H9 (cell line): ENCODE results near the gene HBP1. TPM values are rescaled to one million over a fixed set of nuclear protein-coding genes. Genes with fewer than 3 reads are reported as not detected.

ENCODE experiments used
- DNase-seq: peaks from one replicate; pipeline ENCODE4 v3.0.0-alpha.2; 2017
- H2AFZ ChIP-seq: one replicate; pipeline ENCODE4 v1.6.1; 2013; ENCODE audit warnings: mild to moderate bottlenecking, low read length, control low read depth, moderate library complexity
- H2AK5ac ChIP-seq: 2 replicates; pipeline ENCODE4 v1.6.1; 2013; ENCODE audit warnings: low read length, control low read depth, mixed read lengths; ENCODE audit not compliant: insufficient read length
- H2BK120ac ChIP-seq: one replicate; pipeline ENCODE4 v1.6.1; 2013; ENCODE audit warnings: low read depth, mild to moderate bottlenecking, low read length, control low read depth, inconsistent platforms; ENCODE audit not compliant: poor library complexity, severe bottlenecking
- H2BK12ac ChIP-seq: 2 replicates; pipeline ENCODE4 v1.6.1; 2013; ENCODE audit warnings: low read length, control low read depth, mixed read lengths, low read depth; ENCODE audit not compliant: insufficient read length
- H2BK15ac ChIP-seq: 2 replicates; pipeline ENCODE4 v1.6.1; 2013; ENCODE audit warnings: low read depth, low read length, control low read depth
- H2BK20ac ChIP-seq: one replicate; pipeline ENCODE4 v1.6.1; 2013; ENCODE audit warnings: low read depth, mild to moderate bottlenecking, low read length, control low read depth, inconsistent platforms; ENCODE audit not compliant: poor library complexity, severe bottlenecking
- H2BK5ac ChIP-seq: 2 replicates; pipeline ENCODE4 v1.6.1; 2013; ENCODE audit warnings: low read length, control low read depth, mixed read lengths; ENCODE audit not compliant: insufficient read length
- H3K14ac ChIP-seq: 2 replicates; pipeline ENCODE4 v1.6.1; 2013; ENCODE audit warnings: low read length, control low read depth; ENCODE audit not compliant: insufficient read depth
- H3K18ac ChIP-seq: 2 replicates; pipeline ENCODE4 v1.6.1; 2013; ENCODE audit warnings: low read depth, mild to moderate bottlenecking, mixed read lengths, low read length, control low read depth; ENCODE audit not compliant: insufficient read length
- H3K23ac ChIP-seq: 2 replicates; pipeline ENCODE4 v1.6.1; 2013; ENCODE audit warnings: low read length, control low read depth, mixed read lengths, low read depth; ENCODE audit not compliant: insufficient read length
- H3K23me2 ChIP-seq: 2 replicates; pipeline ENCODE4 v1.6.1; 2013; ENCODE audit warnings: low read depth, mild to moderate bottlenecking, mixed read lengths, low read length, control low read depth; ENCODE audit not compliant: insufficient read length, poor library complexity, severe bottlenecking
- H3K27ac ChIP-seq: 2 replicates; pipeline ENCODE4 v1.5.1; 2013; ENCODE audit warnings: low read length, control low read depth, mixed read lengths, low read depth; ENCODE audit not compliant: insufficient read length
- H3K27me3 ChIP-seq: 2 replicates; pipeline ENCODE4 v1.6.1; 2013; ENCODE audit warnings: low read length, control low read depth, inconsistent platforms; ENCODE audit not compliant: insufficient read depth
- H3K4ac ChIP-seq: 2 replicates; pipeline ENCODE4 v1.6.1; 2013; ENCODE audit warnings: low read depth, mild to moderate bottlenecking, control low read depth, inconsistent platforms, low read length, moderate library complexity
- H3K4me1 ChIP-seq: 2 replicates; pipeline ENCODE4 v1.6.1; 2013; ENCODE audit warnings: low read length, control low read depth, inconsistent platforms; ENCODE audit not compliant: insufficient read depth
- H3K4me2 ChIP-seq: 2 replicates; pipeline ENCODE4 v1.6.1; 2013; ENCODE audit warnings: low read length, control low read depth, mixed read lengths; ENCODE audit not compliant: insufficient read length, insufficient read depth
- H3K56ac ChIP-seq: 2 replicates; pipeline ENCODE4 v1.6.1; 2013; ENCODE audit warnings: low read depth, mild to moderate bottlenecking, mixed read lengths, low read length, control low read depth; ENCODE audit not compliant: insufficient read length
- H3K79me1 ChIP-seq: 2 replicates; pipeline ENCODE4 v1.6.1; 2013; ENCODE audit warnings: low read depth, mild to moderate bottlenecking, moderate library complexity, low read length, control low read depth, inconsistent platforms; ENCODE audit not compliant: insufficient read depth, poor library complexity, severe bottlenecking
- H3K79me2 ChIP-seq: 2 replicates; pipeline ENCODE4 v1.6.1; 2013; ENCODE audit warnings: low read length, control low read depth, inconsistent platforms; ENCODE audit not compliant: insufficient read depth
- H3K9ac ChIP-seq: 2 replicates; pipeline ENCODE4 v1.6.1; 2013; ENCODE audit warnings: low read length, control low read depth, mixed read lengths; ENCODE audit not compliant: insufficient read length; ENCODE audit errors: extremely low read depth
- H3K9me3 ChIP-seq: one replicate; pipeline ENCODE4 v1.6.1; 2013; ENCODE audit warnings: low read depth, low read length, inconsistent platforms; ENCODE audit not compliant: control insufficient read depth
- H3T11ph ChIP-seq: one replicate; pipeline ENCODE4 v1.6.1; 2013; ENCODE audit warnings: mild to moderate bottlenecking, low read length, control low read depth, inconsistent platforms
- H4K20me1 ChIP-seq: one replicate; pipeline ENCODE4 v1.6.1; 2013; ENCODE audit not compliant: control insufficient read depth, insufficient read length, insufficient read depth
- H4K5ac ChIP-seq: 2 replicates; pipeline ENCODE4 v1.6.1; 2013; ENCODE audit warnings: low read depth, mild to moderate bottlenecking, mixed read lengths, low read length, control low read depth; ENCODE audit not compliant: insufficient read length
- H4K8ac ChIP-seq: replicated peaks from 2 replicates; pipeline ENCODE4 v1.6.1; 2013; ENCODE audit warnings: low read length, control low read depth, mixed read lengths, low read depth; ENCODE audit not compliant: insufficient read length
- H4K91ac ChIP-seq: 2 replicates; pipeline ENCODE4 v1.6.1; 2013; ENCODE audit warnings: low read depth, mild to moderate bottlenecking, moderate library complexity, mixed read lengths, low read length, control low read depth; ENCODE audit not compliant: insufficient read length
- H3K27ac Mint-ChIP-seq, 3 experiments: 2 replicates in 2 of 3; 3 replicates in 1 of 3; pipeline ENCODE4 v1.8.0; 2020 to 2021; ENCODE audit warnings: mixed read lengths in 3 of 3, mild to moderate bottlenecking in 1 of 3, moderate library complexity in 1 of 3
- H3K27me3 Mint-ChIP-seq: 2 replicates; pipeline ENCODE4 v1.8.0; 2021; ENCODE audit warnings: low read depth, mild to moderate bottlenecking, moderate library complexity, mixed read lengths
- H3K36me3 Mint-ChIP-seq, 3 experiments: 2 replicates in 2 of 3; 3 replicates in 1 of 3; pipeline ENCODE4 v1.8.0; 2020 to 2021; ENCODE audit warnings: low read depth in 3 of 3, mixed read lengths in 3 of 3; ENCODE audit not compliant: insufficient read depth in 1 of 3
- H3K4me1 Mint-ChIP-seq, 2 experiments: 2 replicates each; pipeline ENCODE4 v1.8.0; 2020; ENCODE audit warnings: mixed read lengths in 2 of 2
- H3K4me3 Mint-ChIP-seq, 2 experiments: 2 replicates in 1 of 2; 3 replicates in 1 of 2; pipeline ENCODE4 v1.8.0; 2020 to 2021; ENCODE audit warnings: mild to moderate bottlenecking in 2 of 2, mixed read lengths in 2 of 2, moderate library complexity in 1 of 2
- H3K9me3 Mint-ChIP-seq, 2 experiments: 2 replicates in 1 of 2; 3 replicates in 1 of 2; pipeline ENCODE4 v1.8.0; 2020; ENCODE audit warnings: mild to moderate bottlenecking in 2 of 2, mixed read lengths in 2 of 2, moderate library complexity in 1 of 2
- CTCF ChIP-seq: fragments of 200-600 bp; sonication (generic); conservative IDR thresholded peaks from 3 replicates; pipeline ENCODE4 v1.8.0; 2021; ENCODE audit warnings: antibody characterized with exemption, mild to moderate bottlenecking
- WGBS: extraction: QIAGEN DNeasy Blood & Tissue Kit; methylation state at CpG from one replicate; pipeline ENCODE4 v1.1.7; 2013; ENCODE audit warnings: missing lambda C conversion rate, low lambda C conversion rate, mixed read lengths; ENCODE audit not compliant: insufficient read length; ENCODE audit errors: extremely low coverage; 5-methylcytosine and 5-hydroxymethylcytosine counted together
- total RNA-seq: library from RNA; stranded (reverse); gene quantifications from 2 replicates; pipeline ENCODE4 v1.2.1, GENCODE V29; 2021

Gene HBP1
- total RNA-seq, 1 experiment from 2014 or later, result 27.6 TPM

- Histone ChIP-seq H4K91ac (no peak overlapping the region), H3K4ac (no peak overlapping the region), H3K27me3 (no peaks in the 10 kb centered on the region), H3K79me1 (no peaks in the 10 kb centered on the region), H2BK15ac (no peak overlapping the region), H3T11ph (no peak overlapping the region), H3K27ac (no peak overlapping the region), H3K4me2 (no peak overlapping the region), H3K23me2 (no peaks in the 10 kb centered on the region), H2BK12ac (no peak overlapping the region), H2BK20ac (no peak overlapping the region), H3K14ac (no peak overlapping the region), H3K23ac (no peak overlapping the region), H2AFZ (no peak overlapping the region), H3K79me2 (no peaks in the 10 kb centered on the region), H3K56ac (no peak overlapping the region), H4K8ac (no peak overlapping the region), H3K18ac (no peak overlapping the region), H2BK120ac (no peak overlapping the region), H2BK5ac (no peak overlapping the region), H4K20me1 (no peaks in the 10 kb centered on the region), H3K9me3 (no peaks in the 10 kb centered on the region), H3K9ac (no peak overlapping the region), H3K4me1 (no peaks in the 10 kb centered on the region), H2AK5ac (no peak overlapping the region), H4K5ac (no peak overlapping the region)
- H3K27ac Mint-ChIP-seq, result no peak overlapping the region
- no peak for DNase-seq
- WGBS, result no CpG with 5 or more reads among the region's 6 CpGs
- no peak for TF ChIP-seq CTCF
- H3K27me3 Mint-ChIP-seq, result no peaks in the 10 kb centered on the region
- H3K4me1 Mint-ChIP-seq, result no peaks in the 10 kb centered on the region
- no peaks in the 10 kb centered on the region for H3K9me3 Mint-ChIP-seq
- H3K4me3 Mint-ChIP-seq, result no peak overlapping the region
- H3K36me3 Mint-ChIP-seq, result peaks cover 7 to 33% (median 29%) of the 10 kb centered on the region in 3 experiments; a peak in 6 of 7 replicates
Measured at GRCh38 chr7:107206136-107206535, 37.3 kb downstream of the HBP1 start.
